Thoracic aorta (tissue), 2 donors: ENCODE measurements around the gene EFCAB12. TPM values are rescaled to one million over a fixed set of nuclear protein-coding genes. Genes with fewer than 3 reads are reported as not detected.

Experiments
- ATAC-seq: fragments of 150-250 bp; one replicate; pipeline ENCODE4 v1.8.0; 2017; ENCODE audit warnings: low read depth; ENCODE audit not compliant: insufficient number of reproducible peaks, low FRiP score
- DNase-seq: peaks from one replicate; pipeline ENCODE4 v3.0.0-alpha.2; 2020; ENCODE audit warnings: low spot score
- H3K27ac ChIP-seq, 2 donors: fragments of 200-600 bp; sonication (generic); 1 replicate in 1 of 2; 2 replicates in 1 of 2; pipeline ENCODE4 v1.5.1; 2016; ENCODE audit warnings: mild to moderate bottlenecking in 2 of 2, moderate library complexity in 2 of 2
- H3K27me3 ChIP-seq: fragments of 200-600 bp; sonication (generic); replicated peaks from 2 replicates; pipeline ENCODE4 v1.6.0; 2016; ENCODE audit warnings: mild to moderate bottlenecking; ENCODE audit not compliant: insufficient read depth
- H3K36me3 ChIP-seq: fragments of 200-600 bp; sonication (generic); one replicate; pipeline ENCODE4 v1.5.1; 2016
- H3K4me1 ChIP-seq, 2 donors: fragments of 200-600 bp; sonication (generic); 1 replicate in 1 of 2; 2 replicates in 1 of 2; pipeline versions ENCODE4 v1.5.1 to v1.6.0; 2016; ENCODE audit warnings: low read depth in 2 of 2, mild to moderate bottlenecking in 1 of 2; ENCODE audit not compliant: control insufficient read depth in 1 of 2
- H3K4me3 ChIP-seq: fragments of 200-600 bp; sonication (generic); 2 replicates; pipeline ENCODE4 v1.5.1; 2016; ENCODE audit warnings: mild to moderate bottlenecking
- H3K9me3 ChIP-seq: fragments of 200-600 bp; sonication (generic); 2 replicates; pipeline ENCODE4 v1.5.1; 2016
- total RNA-seq, 2 donors: library from RNA; depleted of rRNA; stranded (reverse); fragments of >200 nt; gene quantifications; one replicate each; pipeline versions ENCODE4 v1.1.0 to v1.2.3, GENCODE V29; 2016
- TF ChIP-seq, protein P1 (sequence below): fragments of 200-600 bp; sonication (generic); IDR thresholded peaks from one replicate; pipeline ENCODE4 v1.5.1; 2019; ENCODE audit warnings: antibody characterized with exemption

EFCAB12 gene
- total RNA-seq, 2 donors from 2014 or later: 0.68 TPM; not detected in 1

DNA sequence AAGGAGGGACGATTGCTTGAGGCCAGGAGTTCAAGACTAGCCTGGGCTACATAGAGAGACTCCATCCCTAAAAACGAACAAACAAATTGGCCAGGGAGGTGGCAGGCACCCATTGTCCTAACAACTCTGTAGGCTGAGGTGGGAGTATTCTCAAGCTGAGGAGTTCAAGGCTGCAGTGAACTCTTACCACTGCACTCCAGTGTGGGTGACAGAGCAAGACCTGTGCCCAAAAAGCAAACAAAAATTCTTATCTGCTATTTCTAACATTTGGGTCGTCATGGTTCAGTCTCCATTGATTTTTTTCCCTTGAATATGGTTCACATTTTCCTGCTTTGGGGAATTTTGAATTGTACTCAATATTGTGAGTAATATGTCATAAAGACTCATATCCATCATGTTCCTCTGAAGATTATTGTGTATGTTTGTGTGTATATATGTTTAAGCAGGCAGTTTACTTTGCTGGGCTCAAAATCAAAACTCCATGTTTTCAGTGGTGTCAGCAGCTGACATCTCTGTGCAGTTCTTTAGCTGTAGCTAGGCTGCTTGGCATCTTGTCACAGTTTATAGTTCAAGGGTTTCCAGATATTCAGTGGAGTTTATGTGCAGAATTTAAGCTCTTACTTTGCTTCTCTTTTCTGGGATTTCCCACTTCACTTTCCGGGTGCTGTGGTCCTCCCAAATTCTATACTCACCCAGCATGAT is 44.8 kb upstream of the EFCAB12 start:
- H3K4me3 ChIP-seq: no peak overlapping the region
- no peaks in the 10 kb centered on the region for H3K4me1 ChIP-seq
- DNase-seq (no peak), ATAC-seq (no peak)
- TF ChIP-seq, protein P1, sequence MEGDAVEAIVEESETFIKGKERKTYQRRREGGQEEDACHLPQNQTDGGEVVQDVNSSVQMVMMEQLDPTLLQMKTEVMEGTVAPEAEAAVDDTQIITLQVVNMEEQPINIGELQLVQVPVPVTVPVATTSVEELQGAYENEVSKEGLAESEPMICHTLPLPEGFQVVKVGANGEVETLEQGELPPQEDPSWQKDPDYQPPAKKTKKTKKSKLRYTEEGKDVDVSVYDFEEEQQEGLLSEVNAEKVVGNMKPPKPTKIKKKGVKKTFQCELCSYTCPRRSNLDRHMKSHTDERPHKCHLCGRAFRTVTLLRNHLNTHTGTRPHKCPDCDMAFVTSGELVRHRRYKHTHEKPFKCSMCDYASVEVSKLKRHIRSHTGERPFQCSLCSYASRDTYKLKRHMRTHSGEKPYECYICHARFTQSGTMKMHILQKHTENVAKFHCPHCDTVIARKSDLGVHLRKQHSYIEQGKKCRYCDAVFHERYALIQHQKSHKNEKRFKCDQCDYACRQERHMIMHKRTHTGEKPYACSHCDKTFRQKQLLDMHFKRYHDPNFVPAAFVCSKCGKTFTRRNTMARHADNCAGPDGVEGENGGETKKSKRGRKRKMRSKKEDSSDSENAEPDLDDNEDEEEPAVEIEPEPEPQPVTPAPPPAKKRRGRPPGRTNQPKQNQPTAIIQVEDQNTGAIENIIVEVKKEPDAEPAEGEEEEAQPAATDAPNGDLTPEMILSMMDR: no peak
- H3K9me3 ChIP-seq: no peaks in the 10 kb centered on the region
- H3K27me3 ChIP-seq: no peaks in the 10 kb centered on the region
- no peak overlapping the region for H3K27ac ChIP-seq
- peaks cover 15% of the 10 kb centered on the region for H3K36me3 ChIP-seq

DNA sequence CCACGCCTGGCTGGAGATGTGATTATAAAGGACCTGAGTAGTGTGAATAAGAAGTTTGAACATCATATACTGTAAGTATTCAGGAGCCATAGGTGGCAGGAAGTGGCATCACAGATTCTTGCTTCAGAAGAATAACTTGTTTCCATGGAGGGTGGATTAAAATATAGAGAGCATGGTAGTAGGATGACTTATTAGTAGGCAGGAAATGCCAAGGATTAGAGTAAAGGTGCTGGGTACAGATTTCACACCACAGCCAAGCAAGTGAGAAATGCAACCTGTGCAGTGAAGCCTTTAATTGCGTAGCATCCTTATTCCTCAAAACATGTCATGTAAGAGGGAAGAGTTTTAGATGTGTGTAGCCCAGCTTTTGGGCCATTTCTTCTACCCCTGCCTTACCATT is 42.4 kb upstream of the EFCAB12 start:
- H3K27me3 ChIP-seq: no peaks in the 10 kb centered on the region
- TF ChIP-seq, protein P1: no peak
- no peaks in the 10 kb centered on the region for H3K4me1 ChIP-seq
- no peak for DNase-seq
- no peaks in the 10 kb centered on the region for H3K9me3 ChIP-seq
- H3K27ac ChIP-seq: no peak overlapping the region
- H3K4me3 ChIP-seq: no peak overlapping the region
- H3K36me3 ChIP-seq: peaks cover 5% of the 10 kb centered on the region
- no peak for ATAC-seq

DNA sequence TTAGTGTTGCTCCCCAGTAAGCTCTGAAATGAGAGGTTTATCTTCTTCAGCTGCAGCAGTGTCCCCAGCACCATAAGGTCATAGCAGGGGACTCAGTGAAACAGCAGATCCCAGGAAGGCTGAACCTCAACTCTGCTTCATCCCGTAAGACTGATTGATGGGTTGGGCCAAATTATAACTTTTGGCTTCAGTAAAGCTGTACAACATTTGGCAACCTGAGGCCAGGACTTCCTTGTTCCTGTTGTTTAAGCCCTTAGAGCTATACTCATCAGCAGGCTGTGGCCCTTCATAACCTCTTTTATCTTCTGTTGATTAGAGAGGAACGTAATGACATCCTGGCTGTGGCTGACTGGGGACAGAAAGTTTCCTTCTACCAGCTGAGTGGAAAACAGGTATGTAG is 40.6 kb upstream of the EFCAB12 start:
- ATAC-seq: no peak
- H3K4me1 ChIP-seq: no peaks in the 10 kb centered on the region
- no peaks in the 10 kb centered on the region for H3K27me3 ChIP-seq
- H3K4me3 ChIP-seq: no peak overlapping the region
- no peak for DNase-seq
- no peaks in the 10 kb centered on the region for H3K9me3 ChIP-seq
- H3K27ac ChIP-seq: no peak overlapping the region
- peaks cover 4% of the 10 kb centered on the region for H3K36me3 ChIP-seq
- TF ChIP-seq, protein P1: no peak

DNA sequence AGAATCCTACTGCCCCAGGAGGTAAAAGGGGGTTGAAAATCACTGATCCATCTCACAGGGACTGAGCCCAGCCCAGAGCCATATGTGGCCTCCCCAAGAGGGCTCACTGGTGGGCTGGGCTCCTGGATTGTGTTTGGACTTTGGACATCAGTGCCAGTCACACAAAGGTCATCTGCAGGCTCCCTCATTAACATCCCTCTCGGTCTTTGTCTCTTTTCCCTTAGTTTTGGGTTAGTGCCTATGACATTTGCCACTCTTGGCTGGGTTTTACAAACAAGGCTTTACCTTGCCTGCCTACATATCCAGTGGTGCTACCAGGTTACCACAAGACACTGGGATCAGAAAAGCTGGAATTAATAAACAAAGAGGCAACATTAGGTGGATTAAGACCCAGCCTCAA is 39.5 kb upstream of the EFCAB12 start:
- H3K4me1 ChIP-seq: no peaks in the 10 kb centered on the region
- no peak for ATAC-seq

DNA sequence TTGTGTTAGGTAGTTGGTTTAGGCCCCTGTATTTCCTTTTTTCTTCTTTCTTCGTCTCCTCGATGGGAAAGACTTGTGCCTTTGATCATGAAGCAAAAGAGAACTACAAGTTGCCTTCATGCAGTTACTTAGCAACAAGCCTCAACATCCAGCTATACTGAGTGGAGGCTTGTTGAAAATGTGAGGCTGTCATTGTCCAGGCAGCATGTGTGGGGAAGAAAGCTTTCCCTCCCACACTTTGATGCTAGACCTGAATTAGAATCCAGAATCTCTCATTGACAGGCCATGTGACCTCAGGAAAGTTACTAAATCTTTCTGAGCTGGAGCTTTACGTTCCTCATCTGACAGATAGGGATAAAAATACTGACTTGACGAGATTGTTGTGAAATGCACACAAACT is 35.3 kb upstream of the EFCAB12 start:
- Histone ChIP-seq H3K4me1 (no peaks in the 10 kb centered on the region), H3K27ac (no peak overlapping the region), H3K4me3 (no peak overlapping the region), H3K9me3 (no peaks in the 10 kb centered on the region), H3K27me3 (no peaks in the 10 kb centered on the region), H3K36me3 (no peaks in the 10 kb centered on the region)
- DNase-seq (no peak), ATAC-seq (no peak)
- TF ChIP-seq, protein P1: no peak

More for the DNA sequence above, 39.5 kb upstream of the EFCAB12 start:
- TF ChIP-seq, protein P1: no peak
- Histone ChIP-seq H3K9me3 (no peaks in the 10 kb centered on the region), H3K27me3 (no peaks in the 10 kb centered on the region), H3K27ac (no peak overlapping the region), H3K4me3 (no peak overlapping the region), H3K36me3 (peaks cover 4% of the 10 kb centered on the region)
- no peak for DNase-seq
